Type B pancreatic cell (in vitro differentiated cells): ENCODE results near the gene UBXN2A. TPM values are rescaled to one million over a fixed set of nuclear protein-coding genes. Genes with fewer than 3 reads are reported as not detected.
"Not testable (repeated sequence)": the region's sequence is repeated elsewhere in the genome, so short reads cannot be mapped to it uniquely, and the experiment has no call there.

Experiments used
- DNase-seq: peaks from one replicate; pipeline ENCODE4 v3.0.0; 2021; ENCODE audit warnings: mixed read lengths; ENCODE audit not compliant: unreplicated experiment; ENCODE audit errors: extremely low spot score
- H3K27ac Mint-ChIP-seq: 2 replicates; pipeline ENCODE4 v1.8.0; 2021; ENCODE audit warnings: mild to moderate bottlenecking, mixed read lengths
- H3K27me3 Mint-ChIP-seq: 2 replicates; pipeline ENCODE4 v1.8.0; 2021; ENCODE audit warnings: mixed read lengths
- H3K36me3 Mint-ChIP-seq: 2 replicates; pipeline ENCODE4 v1.8.0; 2021; ENCODE audit warnings: mixed read lengths
- H3K4me1 Mint-ChIP-seq: one replicate; pipeline ENCODE4 v1.8.0; 2021; ENCODE audit warnings: mixed read lengths; ENCODE audit not compliant: unreplicated experiment
- H3K4me3 Mint-ChIP-seq: 2 replicates; pipeline ENCODE4 v1.8.0; 2021; ENCODE audit warnings: mild to moderate bottlenecking, mixed read lengths
- H3K9me3 Mint-ChIP-seq: 2 replicates; pipeline ENCODE4 v1.8.0; 2021; ENCODE audit warnings: mixed read lengths
- CTCF ChIP-seq: fragments of 200-600 bp; sonication (generic); conservative IDR thresholded peaks from 2 replicates; pipeline ENCODE4 v1.5.0; 2021; ENCODE audit warnings: antibody characterized with exemption, mild to moderate bottlenecking
- total RNA-seq: library from RNA; stranded (reverse); gene quantifications from 2 replicates; pipeline ENCODE4 v1.2.1, GENCODE V29; 2021; ENCODE audit warnings: low replicate concordance

The UBXN2A gene
- total RNA-seq, 1 donor from 2014 or later = 20.7 TPM

DNA sequence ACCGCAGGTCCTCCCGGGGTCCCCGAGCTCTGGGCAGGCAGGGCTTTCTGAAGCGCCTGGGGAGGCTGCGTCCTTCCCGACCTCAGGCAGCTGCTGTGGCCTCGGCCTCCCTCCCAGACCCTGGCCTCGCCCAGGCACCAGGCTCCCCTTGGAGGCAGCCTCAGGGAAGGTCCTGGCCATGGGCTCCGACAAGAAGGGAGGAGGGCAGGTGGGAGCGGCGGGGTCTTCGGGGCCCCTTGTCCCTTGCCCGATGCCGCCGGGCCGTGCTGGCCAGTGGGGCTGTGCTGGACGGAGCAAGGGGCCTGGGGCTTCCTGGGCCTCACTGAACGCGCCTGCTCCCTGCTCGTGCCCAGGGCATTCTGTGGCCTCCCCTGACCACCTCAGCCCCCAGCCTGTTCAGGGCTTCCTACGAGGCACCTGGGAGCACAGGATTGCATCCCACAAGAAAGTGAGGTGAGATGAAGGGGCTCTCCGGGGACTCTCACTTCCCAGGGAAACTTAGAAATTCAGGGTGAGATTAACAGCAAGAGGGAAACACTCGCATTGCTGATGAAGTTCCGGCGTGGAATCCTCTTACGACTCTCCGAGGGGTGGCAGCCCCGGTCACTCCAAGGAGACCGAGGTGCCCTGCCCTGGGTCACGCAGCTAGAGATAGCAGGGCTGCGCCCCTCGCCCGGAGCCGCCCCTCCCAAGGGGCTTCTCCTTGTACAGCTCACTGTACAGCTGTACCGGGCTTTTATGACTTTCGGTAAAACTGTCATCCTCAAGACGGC is 70.4 kb downstream of the UBXN2A start:
- H3K4me3 Mint-ChIP-seq = peak overlapping the region; percentile 20
- no peaks in the 10 kb centered on the region for H3K9me3 Mint-ChIP-seq
- no peak overlapping the region for H3K27ac Mint-ChIP-seq
- no peaks in the 10 kb centered on the region for H3K36me3 Mint-ChIP-seq
- DNase-seq = no peak
- H3K4me1 Mint-ChIP-seq = no peaks in the 10 kb centered on the region
- H3K27me3 Mint-ChIP-seq = peaks cover 40% of the 10 kb centered on the region
- no peak for TF ChIP-seq CTCF

GRCh38 chr2:24011250-24012104 is 71.2 kb downstream of the UBXN2A start:
- peaks cover 40% of the 10 kb centered on the region for H3K27me3 Mint-ChIP-seq
- DNase-seq = no peak
- H3K4me3 Mint-ChIP-seq = no peak overlapping the region
- TF ChIP-seq CTCF = no peak
- no peaks in the 10 kb centered on the region for H3K4me1 Mint-ChIP-seq
- no peak overlapping the region for H3K27ac Mint-ChIP-seq
- H3K9me3 Mint-ChIP-seq = no peaks in the 10 kb centered on the region
- no peaks in the 10 kb centered on the region for H3K36me3 Mint-ChIP-seq

- Mint-ChIP-seq H3K4me1 (no peaks in the 10 kb centered on the region), H3K36me3 (no peaks in the 10 kb centered on the region), H3K27me3 (peaks cover 40% of the 10 kb centered on the region), H3K4me3 (no peak overlapping the region), H3K9me3 (no peaks in the 10 kb centered on the region), H3K27ac (no peak overlapping the region)
- no peak for DNase-seq
- TF ChIP-seq CTCF = no peak
These were observed 72.4 kb downstream of the UBXN2A start for GRCh38 chr2:24012521-24013188.

- H3K27ac Mint-ChIP-seq, DNase-seq, H3K4me3 Mint-ChIP-seq, H3K36me3 Mint-ChIP-seq, H3K4me1 Mint-ChIP-seq, H3K9me3 Mint-ChIP-seq: not testable (repeated sequence)
- H3K27me3 Mint-ChIP-seq = peaks cover 24% of the 10 kb centered on the region
These were observed 74.6 kb downstream of the UBXN2A start for GRCh38 chr2:24014902-24015301.

DNA sequence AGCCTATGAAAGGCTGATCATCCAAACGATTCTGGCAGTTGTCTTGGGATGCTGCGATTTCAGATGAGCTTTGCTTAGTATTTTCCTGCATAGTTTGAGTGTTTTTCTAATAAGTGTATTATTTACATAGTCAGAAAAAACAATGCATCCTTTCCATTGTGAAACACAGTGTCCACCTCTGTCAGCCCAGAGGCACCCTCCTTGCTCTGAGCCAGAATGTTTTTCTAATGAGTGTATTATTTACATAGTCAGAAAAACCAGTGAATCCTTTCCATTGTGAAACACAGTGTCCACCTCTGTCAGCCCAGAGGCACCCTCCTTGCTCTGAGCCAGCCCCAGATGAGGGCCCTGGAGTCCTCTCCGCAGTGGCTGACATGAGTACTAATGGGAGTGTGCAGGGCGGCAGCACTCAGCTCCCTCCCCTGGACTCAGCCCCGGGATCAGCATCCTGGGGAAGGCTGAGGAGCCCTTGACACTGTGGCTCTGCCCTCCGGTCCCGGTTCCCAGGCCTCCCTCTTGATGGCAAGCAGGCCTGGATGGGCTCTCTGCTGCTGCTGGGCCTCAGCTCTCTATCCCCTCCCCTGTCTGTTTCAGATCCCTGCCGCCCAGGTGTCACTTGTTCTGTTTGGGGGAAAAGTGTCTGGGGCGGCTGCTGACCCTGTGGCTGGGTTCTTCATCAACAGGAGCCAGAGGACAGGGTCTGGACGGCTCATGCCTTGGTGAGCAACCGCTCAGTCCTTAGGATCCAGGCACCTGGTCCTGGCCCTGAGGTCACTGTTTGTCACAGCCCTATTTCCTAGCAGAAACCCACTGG is 75.5 kb downstream of the UBXN2A start:
- Mint-ChIP-seq H3K27me3 (peaks cover 22% of the 10 kb centered on the region), H3K36me3 (no peaks in the 10 kb centered on the region), H3K9me3 (no peaks in the 10 kb centered on the region), H3K4me3 (no peak overlapping the region), H3K4me1 (no peaks in the 10 kb centered on the region), H3K27ac (no peak overlapping the region)
- no peak for DNase-seq
- no peak for TF ChIP-seq CTCF
